Bronchial epithelial cell (primary cell): ENCODE measurements around the gene PHLDB1. TPM values are rescaled to one million over a fixed set of nuclear protein-coding genes. Genes with fewer than 3 reads are reported as not detected.

Source experiments
- DNase-seq: peaks from one replicate; pipeline ENCODE4 v3.0.0-alpha.2; 2010; ENCODE audit warnings: low read depth
- FAIRE-seq: peaks from 2 replicates; lab custom pipeline; 2011; peaks lifted over from hg19 to GRCh38; lab: Jason Lieb, UNC
- H3K27me3 ChIP-seq: 2 replicates; pipeline ENCODE4 v1.5.1; 2011; ENCODE audit warnings: low read length; ENCODE audit not compliant: control insufficient read depth, insufficient read depth
- H3K36me3 ChIP-seq: 2 replicates; pipeline ENCODE4 v1.5.1; 2011; ENCODE audit warnings: low read length; ENCODE audit not compliant: control insufficient read depth, insufficient read depth
- H3K4me3 ChIP-seq: 2 replicates; pipeline ENCODE4 v1.5.1; 2011; ENCODE audit warnings: mild to moderate bottlenecking, low read depth, low read length, control low read depth
- total RNA-seq: library from RNA; depleted of rRNA; stranded (reverse); fragments of >200 nt; gene quantifications from 2 replicates; pipeline ENCODE4 v1.2.1, GENCODE V29; 2014
- TF ChIP-seq, protein P1 (sequence below): IDR thresholded peaks from 2 replicates; pipeline ENCODE4 v1.5.1; 2011; ENCODE audit warnings: mild to moderate bottlenecking, moderate library complexity, low read length, control low read depth, inconsistent platforms; ENCODE audit not compliant: insufficient read depth, severe bottlenecking

The PHLDB1 gene
- total RNA-seq, 1 donor from 2014 or later: 22.6 TPM

DNA sequence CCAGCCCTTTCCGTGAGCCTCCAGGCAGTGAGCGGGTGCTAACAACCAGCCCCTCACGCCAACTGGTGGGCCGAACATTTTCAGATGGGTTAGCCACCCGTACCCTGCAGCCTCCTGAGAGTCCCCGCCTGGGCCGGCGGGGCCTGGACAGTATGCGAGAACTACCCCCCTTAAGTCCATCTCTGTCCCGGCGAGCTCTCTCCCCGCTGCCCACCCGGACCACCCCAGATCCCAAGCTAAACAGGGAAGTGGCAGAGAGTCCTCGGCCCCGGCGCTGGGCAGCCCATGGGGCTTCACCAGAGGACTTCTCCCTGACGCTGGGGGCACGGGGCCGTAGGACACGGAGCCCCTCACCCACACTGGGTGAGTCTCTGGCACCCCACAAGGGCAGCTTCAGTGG is 20.6 kb downstream of the PHLDB1 start:
- TF ChIP-seq, protein P1, sequence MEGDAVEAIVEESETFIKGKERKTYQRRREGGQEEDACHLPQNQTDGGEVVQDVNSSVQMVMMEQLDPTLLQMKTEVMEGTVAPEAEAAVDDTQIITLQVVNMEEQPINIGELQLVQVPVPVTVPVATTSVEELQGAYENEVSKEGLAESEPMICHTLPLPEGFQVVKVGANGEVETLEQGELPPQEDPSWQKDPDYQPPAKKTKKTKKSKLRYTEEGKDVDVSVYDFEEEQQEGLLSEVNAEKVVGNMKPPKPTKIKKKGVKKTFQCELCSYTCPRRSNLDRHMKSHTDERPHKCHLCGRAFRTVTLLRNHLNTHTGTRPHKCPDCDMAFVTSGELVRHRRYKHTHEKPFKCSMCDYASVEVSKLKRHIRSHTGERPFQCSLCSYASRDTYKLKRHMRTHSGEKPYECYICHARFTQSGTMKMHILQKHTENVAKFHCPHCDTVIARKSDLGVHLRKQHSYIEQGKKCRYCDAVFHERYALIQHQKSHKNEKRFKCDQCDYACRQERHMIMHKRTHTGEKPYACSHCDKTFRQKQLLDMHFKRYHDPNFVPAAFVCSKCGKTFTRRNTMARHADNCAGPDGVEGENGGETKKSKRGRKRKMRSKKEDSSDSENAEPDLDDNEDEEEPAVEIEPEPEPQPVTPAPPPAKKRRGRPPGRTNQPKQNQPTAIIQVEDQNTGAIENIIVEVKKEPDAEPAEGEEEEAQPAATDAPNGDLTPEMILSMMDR: no peak
- DNase-seq (no peak), FAIRE-seq (no peak)
- peaks cover 16% of the 10 kb centered on the region for H3K36me3 ChIP-seq
- no peak overlapping the region for H3K4me3 ChIP-seq
- no peaks in the 10 kb centered on the region for H3K27me3 ChIP-seq

DNA sequence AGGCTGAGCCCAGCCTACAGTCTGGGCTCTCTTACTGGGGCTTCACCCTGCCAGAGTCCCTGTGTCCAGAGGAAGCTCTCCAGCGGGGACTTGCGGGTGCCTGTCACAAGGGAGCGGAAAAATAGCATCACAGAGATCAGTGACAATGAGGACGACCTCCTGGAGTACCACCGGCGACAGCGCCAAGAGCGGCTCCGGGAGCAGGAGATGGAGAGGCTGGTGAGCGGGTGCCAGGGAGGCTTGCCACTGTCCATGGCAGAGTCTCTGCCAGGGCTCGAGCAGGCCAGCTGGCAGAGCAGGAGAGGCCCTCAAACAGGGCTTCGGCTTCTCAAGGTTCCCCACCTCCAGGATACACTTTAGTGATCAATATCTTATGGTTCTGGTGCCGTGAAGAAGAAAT is 21.0 kb downstream of the PHLDB1 start:
- no peak for DNase-seq
- TF ChIP-seq, protein P1: no peak
- H3K4me3 ChIP-seq: no peak overlapping the region
- no peaks in the 10 kb centered on the region for H3K27me3 ChIP-seq
- peaks cover 16% of the 10 kb centered on the region for H3K36me3 ChIP-seq
- no peak for FAIRE-seq

DNA sequence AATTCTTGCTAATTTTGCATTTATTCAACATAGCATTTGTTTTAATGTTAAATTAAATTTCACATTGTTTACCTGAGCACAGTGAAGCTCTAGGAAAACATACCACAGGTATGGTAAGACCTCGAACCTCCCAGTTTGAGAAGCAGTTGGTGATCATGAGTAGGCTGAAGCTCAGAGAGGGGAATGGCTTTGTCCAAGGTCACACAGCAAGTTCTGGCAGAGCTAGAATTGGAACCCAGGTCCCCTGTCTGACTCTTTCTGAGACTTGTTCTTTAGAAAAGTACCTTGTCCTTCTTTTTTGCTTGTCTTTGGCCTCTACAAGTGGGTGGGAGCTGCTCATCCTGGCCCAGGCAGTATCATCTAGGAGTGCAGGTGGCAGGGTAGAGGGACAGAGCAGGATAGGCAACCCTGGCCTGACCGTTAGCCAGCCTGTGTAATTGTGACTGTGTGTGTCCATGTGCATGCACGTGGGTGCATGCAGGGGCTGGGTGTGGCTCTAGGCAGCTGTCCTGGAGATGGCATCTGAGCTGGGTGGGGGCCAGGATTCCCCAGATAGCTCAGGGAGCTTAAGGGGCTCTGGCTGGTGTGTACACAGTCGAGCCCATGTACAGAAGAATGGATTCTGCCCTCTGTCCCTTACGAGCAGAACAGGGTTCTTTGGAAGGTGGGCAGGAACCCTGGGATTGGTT is 21.6 kb downstream of the PHLDB1 start:
- no peak for DNase-seq
- Histone ChIP-seq H3K27me3 (no peaks in the 10 kb centered on the region), H3K36me3 (peaks cover 16% of the 10 kb centered on the region), H3K4me3 (no peak overlapping the region)
- TF ChIP-seq, protein P1: no peak
- FAIRE-seq: no peak

DNA sequence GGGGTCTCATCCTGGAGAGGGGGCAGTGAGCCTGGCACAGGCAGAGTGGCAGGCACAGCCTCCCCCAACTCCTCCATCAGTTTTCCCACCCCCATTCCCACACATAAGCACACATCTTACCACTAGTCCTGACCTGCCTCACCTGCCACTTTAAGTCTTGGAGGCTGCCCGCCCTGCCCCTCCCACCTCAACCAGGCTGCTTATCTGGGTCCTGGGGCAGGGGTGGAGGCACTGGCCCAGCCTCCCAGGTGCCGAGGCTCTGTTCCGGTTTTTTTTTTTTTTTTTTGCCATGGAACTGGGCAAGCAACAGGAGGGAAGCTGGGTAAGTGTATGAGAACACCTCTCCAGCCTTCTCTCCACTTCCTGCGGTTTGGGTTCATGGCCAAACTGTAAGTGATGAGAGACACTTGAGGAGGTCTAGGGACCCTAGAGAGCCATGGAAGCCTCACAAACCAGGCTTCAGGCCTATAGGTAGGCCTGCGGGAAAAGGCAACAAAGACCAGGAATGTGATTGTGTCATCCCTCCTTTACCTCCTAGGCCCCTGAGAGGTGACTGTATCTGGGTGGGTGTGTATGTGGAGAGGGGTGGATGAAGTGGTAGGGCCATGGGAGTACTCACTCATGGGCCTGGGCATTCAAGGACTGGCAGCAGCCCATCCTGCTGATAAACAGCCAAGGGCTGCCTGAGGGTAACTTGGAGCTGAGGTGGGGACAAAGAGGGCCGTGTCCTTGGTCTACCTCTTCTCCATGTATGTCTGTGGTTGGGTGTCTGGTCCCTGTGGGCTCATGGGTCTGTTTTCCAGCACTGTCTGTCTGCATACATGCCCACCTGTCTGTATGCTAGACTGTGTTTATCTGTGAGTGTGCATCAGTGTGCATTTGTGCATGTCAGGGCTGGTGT is 22.6 kb downstream of the PHLDB1 start:
- FAIRE-seq: peak; percentile 77
- DNase-seq: peak; percentile 77
- H3K36me3 ChIP-seq: peaks cover 16% of the 10 kb centered on the region

DNA sequence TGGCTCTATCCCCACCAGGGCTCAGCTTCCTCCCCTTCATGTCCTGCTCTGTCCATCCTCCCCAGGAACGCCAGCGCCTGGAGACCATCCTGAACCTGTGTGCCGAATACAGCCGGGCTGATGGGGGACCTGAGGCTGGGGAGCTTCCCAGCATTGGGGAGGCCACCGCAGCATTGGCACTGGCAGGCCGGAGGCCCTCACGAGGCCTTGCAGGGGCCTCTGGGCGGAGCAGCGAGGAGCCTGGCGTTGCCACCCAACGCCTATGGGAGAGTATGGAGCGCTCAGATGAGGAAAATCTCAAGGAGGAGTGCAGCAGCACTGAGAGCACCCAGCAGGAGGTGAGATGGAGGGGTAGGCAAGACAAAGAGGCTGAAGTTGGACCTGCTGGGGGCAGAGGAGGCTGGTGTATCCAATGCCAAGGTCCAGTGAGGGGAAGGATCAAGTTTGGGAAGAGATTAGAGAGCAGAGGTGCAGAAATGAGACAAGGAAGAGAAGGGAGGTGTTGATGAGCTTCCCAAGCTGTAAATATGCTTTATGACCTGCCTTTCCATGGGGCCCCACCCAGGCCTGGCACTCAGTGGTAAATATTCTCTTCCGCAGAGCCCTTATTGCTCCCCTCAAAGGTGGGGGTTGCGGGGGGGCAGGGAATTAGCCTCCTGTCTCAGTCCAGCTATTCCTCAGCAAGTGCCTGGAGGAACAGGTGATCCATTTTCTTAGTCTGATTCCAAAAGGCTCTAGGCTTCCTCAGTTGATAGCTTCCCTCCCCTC is 23.9 kb downstream of the PHLDB1 start:
- DNase-seq (no peak), FAIRE-seq (no peak)
- Histone ChIP-seq H3K36me3 (peaks cover 16% of the 10 kb centered on the region), H3K4me3 (no peak overlapping the region), H3K27me3 (no peaks in the 10 kb centered on the region)
- TF ChIP-seq, protein P1: no peak

More for the DNA sequence above, 22.6 kb downstream of the PHLDB1 start:
- TF ChIP-seq, protein P1: no peak
- no peak overlapping the region for H3K4me3 ChIP-seq
- H3K27me3 ChIP-seq: no peaks in the 10 kb centered on the region
